HEK293 (cell line): ENCODE measurements around the gene TMEM214.

Source experiments
- CTCF ChIA-PET: fragments of 350-600 bp; formaldehyde crosslinking; extraction: SDS; loops from one replicate; lab custom pipeline; 2021; ENCODE audit warnings: antibody characterized with exemption; lab: Yijun Ruan, JAX
- POLR2A ChIA-PET: fragments of 300-600 bp; formaldehyde crosslinking; extraction: SDS; loops from one replicate; lab custom pipeline; 2020; ENCODE audit warnings: antibody characterized with exemption, inconsistent platforms; lab: Yijun Ruan, JAX
- H3K27ac ChIP-seq: fragments of 200-500 bp; sonication (Bioruptor generic); 2 replicates; pipeline ENCODE4 v1.5.1; 2014; ENCODE audit warnings: low read depth, low read length, control low read depth, inconsistent platforms; ENCODE audit errors: extremely low read depth
- H3K36me3 ChIP-seq, 2 experiments: fragments of 200-500 bp in 1 of 2; sonication (Bioruptor generic) in 1 of 2; 1 replicate in 1 of 2; 2 replicates in 1 of 2; pipeline ENCODE4 v1.5.1; 2014 to 2017; ENCODE audit warnings: inconsistent platforms in 2 of 2, low read length in 2 of 2; ENCODE audit not compliant: control insufficient read depth in 2 of 2, insufficient read depth in 1 of 2
- H3K4me1 ChIP-seq: fragments of 200-500 bp; sonication (Bioruptor generic); 2 replicates; pipeline ENCODE4 v1.5.1; 2014; ENCODE audit warnings: mild to moderate bottlenecking, low read length, inconsistent platforms; ENCODE audit not compliant: control insufficient read depth, insufficient read depth
- H3K4me3 ChIP-seq: 2 replicates; pipeline ENCODE4 v1.5.1; 2011; ENCODE audit warnings: low read depth, mild to moderate bottlenecking, control low read depth, low read length, moderate library complexity
- H3K9me3 ChIP-seq: fragments of 200-500 bp; sonication (Bioruptor generic); 2 replicates; pipeline ENCODE4 v1.5.1; 2014; ENCODE audit warnings: low read depth, low read length, inconsistent platforms; ENCODE audit not compliant: control insufficient read depth, insufficient read depth
- HOXA7 ChIP-seq: sonication (generic); formaldehyde crosslinking; IDR thresholded peaks from 2 replicates; pipeline ENCODE4 v1.8.1; 2022; ENCODE audit warnings: missing genetic modification reagents, borderline replicate concordance
- HOXC10 ChIP-seq: sonication (generic); formaldehyde crosslinking; IDR thresholded peaks from 2 replicates; pipeline ENCODE4 v1.8.1; 2023; ENCODE audit warnings: mild to moderate bottlenecking, missing genetic modification reagents
- IKZF3 ChIP-seq: fragments of 450-650 bp; IDR thresholded peaks from 2 replicates; pipeline ENCODE4 v1.5.0; 2018; ENCODE audit warnings: missing biosample characterization, mild to moderate bottlenecking, missing genetic modification characterization, moderate library complexity
- KLF1 ChIP-seq: fragments of 450-650 bp; formaldehyde crosslinking; IDR thresholded peaks from 2 replicates; pipeline ENCODE4 v1.5.1; 2016; ENCODE audit warnings: missing biosample characterization, missing genetic modification characterization
- KLF7 ChIP-seq: fragments of 450-650 bp; formaldehyde crosslinking; IDR thresholded peaks from 2 replicates; pipeline ENCODE4 v1.5.1; 2016; ENCODE audit warnings: missing biosample characterization, missing genetic modification characterization, borderline replicate concordance
- MEIS1 ChIP-seq: sonication (generic); formaldehyde crosslinking; IDR thresholded peaks from 2 replicates; pipeline ENCODE4 v1.8.1; 2022; ENCODE audit warnings: missing genetic modification reagents, mild to moderate bottlenecking, borderline replicate concordance
- SCRT1 ChIP-seq: fragments of 450-650 bp; formaldehyde crosslinking; IDR thresholded peaks from 2 replicates; pipeline ENCODE4 v1.5.1; 2016; ENCODE audit warnings: missing biosample characterization, missing genetic modification characterization, borderline replicate concordance
- TRIM28 ChIP-seq: IDR thresholded peaks from 2 replicates; pipeline ENCODE4 v1.6.1; 2011; ENCODE audit warnings: low read length, control low read depth, borderline replicate concordance
- ZBTB20 ChIP-seq: fragments of 450-650 bp; formaldehyde crosslinking; IDR thresholded peaks from 2 replicates; pipeline ENCODE4 v1.5.1; 2016; ENCODE audit warnings: missing biosample characterization, missing genetic modification characterization
- ZNF138 ChIP-seq: fragments of 450-650 bp; formaldehyde crosslinking; IDR thresholded peaks from 2 replicates; pipeline ENCODE4 v1.5.1; 2016; ENCODE audit warnings: missing biosample characterization, missing genetic modification characterization, borderline replicate concordance
- ZNF155 ChIP-seq: fragments of 450-650 bp; formaldehyde crosslinking; IDR thresholded peaks from 2 replicates; pipeline ENCODE4 v1.5.1; 2016; ENCODE audit warnings: missing biosample characterization, missing genetic modification characterization
- ZNF16 ChIP-seq: fragments of 450-650 bp; formaldehyde crosslinking; IDR thresholded peaks from 2 replicates; pipeline ENCODE4 v1.5.1; 2016; ENCODE audit warnings: low read depth, missing biosample characterization, missing genetic modification characterization
- ZNF175 ChIP-seq: fragments of 450-650 bp; formaldehyde crosslinking; IDR thresholded peaks from 2 replicates; pipeline ENCODE4 v1.5.1; 2016; ENCODE audit warnings: missing biosample characterization, missing genetic modification characterization
- ZNF221 ChIP-seq: fragments of 450-650 bp; formaldehyde crosslinking; IDR thresholded peaks from 2 replicates; pipeline ENCODE4 v1.5.1; 2017; ENCODE audit warnings: missing biosample characterization, missing genetic modification characterization, borderline replicate concordance
- ZNF223 ChIP-seq: fragments of 450-650 bp; formaldehyde crosslinking; IDR thresholded peaks from 2 replicates; pipeline ENCODE4 v1.5.1; 2016; ENCODE audit warnings: missing biosample characterization, missing genetic modification characterization
- ZNF274 ChIP-seq, 2 experiments: fragments of 200-500 bp in 1 of 2; fragments of 450-650 bp in 1 of 2; sonication (Bioruptor generic) in 1 of 2; formaldehyde crosslinking in 1 of 2; IDR thresholded peaks; 2 replicates each; pipeline versions ENCODE4 v1.5.1 to v1.6.1; 2014 to 2016; ENCODE audit warnings: borderline replicate concordance in 1 of 2, inconsistent platforms in 1 of 2, low read length in 1 of 2, missing biosample characterization in 1 of 2, missing genetic modification characterization in 1 of 2
- ZNF350 ChIP-seq: fragments of 450-650 bp; formaldehyde crosslinking; IDR thresholded peaks from 2 replicates; pipeline ENCODE4 v1.5.0; 2017; ENCODE audit warnings: missing biosample characterization, mild to moderate bottlenecking, missing genetic modification characterization
- ZNF473 ChIP-seq: fragments of 450-650 bp; formaldehyde crosslinking; IDR thresholded peaks from 2 replicates; pipeline ENCODE4 v1.5.1; 2017; ENCODE audit warnings: missing biosample characterization, missing genetic modification characterization
- ZNF555 ChIP-seq: fragments of 450-650 bp; formaldehyde crosslinking; conservative IDR thresholded peaks from 2 replicates; pipeline ENCODE4 v1.5.1; 2017; ENCODE audit warnings: missing biosample characterization, mild to moderate bottlenecking, missing genetic modification characterization, inconsistent platforms
- ZNF585B ChIP-seq: fragments of 450-650 bp; formaldehyde crosslinking; IDR thresholded peaks from 2 replicates; pipeline ENCODE4 v1.5.1; 2016; ENCODE audit warnings: missing biosample characterization, missing genetic modification characterization
- ZNF623 ChIP-seq: fragments of 450-650 bp; formaldehyde crosslinking; IDR thresholded peaks from 2 replicates; pipeline ENCODE4 v1.5.1; 2016; ENCODE audit warnings: missing biosample characterization, missing genetic modification characterization
- ZNF670 ChIP-seq: fragments of 450-650 bp; formaldehyde crosslinking; IDR thresholded peaks from 2 replicates; pipeline ENCODE4 v1.5.1; 2016; ENCODE audit warnings: missing biosample characterization, missing genetic modification characterization, low read depth
- ZNF776 ChIP-seq: fragments of 450-650 bp; formaldehyde crosslinking; IDR thresholded peaks from 2 replicates; pipeline ENCODE4 v1.5.0; 2017; ENCODE audit warnings: missing biosample characterization, missing genetic modification characterization, borderline replicate concordance
- ZNF830 ChIP-seq: fragments of 450-650 bp; IDR thresholded peaks from 2 replicates; pipeline ENCODE4 v1.5.0; 2018; ENCODE audit warnings: missing biosample characterization, missing genetic modification characterization, low read depth, mild to moderate bottlenecking, moderate library complexity
- ZSCAN16 ChIP-seq: fragments of 450-650 bp; formaldehyde crosslinking; IDR thresholded peaks from 2 replicates; pipeline ENCODE4 v1.5.1; 2016; ENCODE audit warnings: missing biosample characterization, missing genetic modification characterization
- TF ChIP-seq, protein P1 (sequence below): fragments of 450-650 bp; formaldehyde crosslinking; IDR thresholded peaks from 2 replicates; pipeline ENCODE4 v1.5.1; 2016; ENCODE audit warnings: missing biosample characterization, missing genetic modification characterization
- TF ChIP-seq, protein P2 (sequence below): fragments of 450-650 bp; formaldehyde crosslinking; IDR thresholded peaks from 2 replicates; pipeline ENCODE4 v1.5.1; 2017; ENCODE audit warnings: missing biosample characterization, missing genetic modification characterization
- TF ChIP-seq, protein P3 (sequence below): fragments of 450-650 bp; formaldehyde crosslinking; IDR thresholded peaks from 2 replicates; pipeline ENCODE4 v1.5.1; 2017; ENCODE audit warnings: missing biosample characterization, mild to moderate bottlenecking, missing genetic modification characterization, moderate library complexity
- TF ChIP-seq, protein P4 (sequence below): fragments of 450-650 bp; formaldehyde crosslinking; IDR thresholded peaks from 2 replicates; pipeline ENCODE4 v1.5.1; 2016; ENCODE audit warnings: missing biosample characterization, missing genetic modification characterization

TMEM214 gene

DNA sequence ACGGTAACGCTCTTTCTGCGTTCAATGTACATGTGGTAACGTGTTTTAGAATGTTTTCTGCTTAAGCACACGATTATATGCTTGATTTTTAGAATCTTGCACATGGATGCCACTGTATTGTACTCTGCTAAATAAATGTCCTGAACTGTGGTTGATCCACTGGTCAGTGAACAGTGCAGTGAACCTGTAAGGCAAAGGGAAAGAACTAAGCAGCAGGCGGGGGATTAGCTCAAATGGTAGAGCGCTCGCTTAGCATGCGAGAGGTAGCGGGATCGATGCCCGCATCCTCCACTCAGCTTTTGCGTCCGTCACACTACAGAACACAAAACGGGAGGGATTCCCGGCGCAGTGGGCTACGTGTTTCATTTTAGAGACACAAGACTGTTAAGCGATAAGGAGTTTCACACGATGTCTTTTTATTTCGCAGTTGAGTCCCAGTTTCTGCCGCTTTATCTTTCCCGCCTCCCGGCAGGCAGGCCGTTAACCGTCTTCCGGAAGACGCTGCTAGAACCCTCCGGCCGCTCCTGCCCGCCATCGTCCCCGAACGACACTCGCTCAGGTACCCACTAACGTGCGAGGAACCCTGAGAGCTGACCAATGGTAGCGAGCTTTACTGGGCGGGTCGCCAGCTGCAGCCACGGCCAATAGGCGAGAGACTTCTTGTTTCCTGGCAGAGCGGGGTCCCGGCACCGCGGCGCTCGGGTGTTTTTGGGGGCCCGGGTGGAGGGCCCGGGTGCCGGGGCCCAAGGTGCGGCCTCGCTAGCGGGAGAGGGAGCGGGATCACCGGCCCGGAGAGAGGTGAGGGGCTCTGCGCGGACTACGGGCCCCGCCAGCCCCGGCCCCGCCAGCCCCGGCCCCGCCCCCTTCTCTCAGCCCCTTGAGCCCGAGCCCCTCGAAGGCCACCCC, 18.5 kb downstream of the TMEM214 start, which contains the start of gene AGBL5:
TSS of gene AGBL5 (plus strand) at position 673 of the 906 bp plus-strand sequence. CDS start 1,291 bp downstream, outside the sequence.
- Histone ChIP-seq H3K36me3 (peaks cover 10 to 36% of the 10 kb centered on the region in 2 experiments), H3K4me1 (peaks cover 4% of the 10 kb centered on the region), H3K4me3 (peak within 1 kb of the TSS; percentile 82), H3K27ac (peak within 1 kb of the TSS; percentile 73), H3K9me3 (no peaks in the 10 kb centered on the region)
- POLR2A ChIA-PET = interaction anchor here (0.6 to 3.7 kb wide), 29 partner anchors 8 to 578 kb away, joined by 3 to 61 read pairs (median 4); partner anchors contain the start of genes ATRAID, CCDC121, GPN1 and GTF3C2
- CTCF ChIA-PET = interaction anchor here (0.5 to 2.0 kb wide), 9 partner anchors 17 to 252 kb away, joined by 3 to 7 read pairs (median 3); no protein-coding TSS in a partner anchor
- no peak for TF ChIP-seq ZNF221
- TF ChIP-seq ZSCAN16 (tag by site-specific recombination) = no peak
- no peak for TF ChIP-seq ZNF670 (tag by site-specific recombination)
- TF ChIP-seq KLF1 = no peak
- TF ChIP-seq, protein P1, sequence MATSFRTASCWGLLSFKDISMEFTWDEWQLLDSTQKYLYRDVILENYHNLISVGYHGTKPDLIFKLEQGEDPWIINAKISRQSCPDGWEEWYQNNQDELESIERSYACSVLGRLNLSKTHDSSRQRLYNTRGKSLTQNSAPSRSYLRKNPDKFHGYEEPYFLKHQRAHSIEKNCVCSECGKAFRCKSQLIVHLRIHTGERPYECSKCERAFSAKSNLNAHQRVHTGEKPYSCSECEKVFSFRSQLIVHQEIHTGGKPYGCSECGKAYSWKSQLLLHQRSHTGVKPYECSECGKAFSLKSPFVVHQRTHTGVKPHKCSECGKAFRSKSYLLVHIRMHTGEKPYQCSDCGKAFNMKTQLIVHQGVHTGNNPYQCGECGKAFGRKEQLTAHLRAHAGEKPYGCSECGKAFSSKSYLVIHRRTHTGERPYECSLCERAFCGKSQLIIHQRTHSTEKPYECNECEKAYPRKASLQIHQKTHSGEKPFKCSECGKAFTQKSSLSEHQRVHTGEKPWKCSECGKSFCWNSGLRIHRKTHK (tag by site-specific recombination) = no peak
- no peak for TF ChIP-seq ZNF776 (tag by site-specific recombination)
- no peak for TF ChIP-seq ZNF138
- no peak for TF ChIP-seq ZNF473
- TF ChIP-seq ZNF274 (IDR thresholded peaks at IDR 0.05; ENCODE audit: low read length) = no peak
- no peak for TF ChIP-seq ZNF274 (tag by site-specific recombination; IDR thresholded peaks at IDR 0.05; ENCODE audit: borderline replicate concordance)
- no peak for TF ChIP-seq ZNF223 (tag by site-specific recombination)
- no peak for TF ChIP-seq ZNF350 (tag by site-specific recombination)
- TF ChIP-seq, protein P2, sequence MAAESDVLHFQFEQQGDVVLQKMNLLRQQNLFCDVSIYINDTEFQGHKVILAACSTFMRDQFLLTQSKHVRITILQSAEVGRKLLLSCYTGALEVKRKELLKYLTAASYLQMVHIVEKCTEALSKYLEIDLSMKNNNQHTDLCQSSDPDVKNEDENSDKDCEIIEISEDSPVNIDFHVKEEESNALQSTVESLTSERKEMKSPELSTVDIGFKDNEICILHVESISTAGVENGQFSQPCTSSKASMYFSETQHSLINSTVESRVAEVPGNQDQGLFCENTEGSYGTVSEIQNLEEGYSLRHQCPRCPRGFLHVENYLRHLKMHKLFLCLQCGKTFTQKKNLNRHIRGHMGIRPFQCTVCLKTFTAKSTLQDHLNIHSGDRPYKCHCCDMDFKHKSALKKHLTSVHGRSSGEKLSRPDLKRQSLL = peak; percentile 41
- TF ChIP-seq ZNF16 (tag by site-specific recombination) = no peak
- peak; percentile 69; the same call in 1 of the 2 replicates for TF ChIP-seq ZBTB20 (tag by site-specific recombination)
- no peak for TF ChIP-seq ZNF175 (tag by site-specific recombination)
- TF ChIP-seq TRIM28 = peak; percentile 96
- no peak for TF ChIP-seq KLF7
- no peak for TF ChIP-seq SCRT1
- TF ChIP-seq HOXC10 (CRISPR knock-in tag) = no peak
- TF ChIP-seq HOXA7 = peak; percentile 17; the same call in 1 of the 2 replicates
- no peak for TF ChIP-seq ZNF623 (tag by site-specific recombination)
- TF ChIP-seq ZNF555 (tag by site-specific recombination) = no peak
- TF ChIP-seq, protein P3, sequence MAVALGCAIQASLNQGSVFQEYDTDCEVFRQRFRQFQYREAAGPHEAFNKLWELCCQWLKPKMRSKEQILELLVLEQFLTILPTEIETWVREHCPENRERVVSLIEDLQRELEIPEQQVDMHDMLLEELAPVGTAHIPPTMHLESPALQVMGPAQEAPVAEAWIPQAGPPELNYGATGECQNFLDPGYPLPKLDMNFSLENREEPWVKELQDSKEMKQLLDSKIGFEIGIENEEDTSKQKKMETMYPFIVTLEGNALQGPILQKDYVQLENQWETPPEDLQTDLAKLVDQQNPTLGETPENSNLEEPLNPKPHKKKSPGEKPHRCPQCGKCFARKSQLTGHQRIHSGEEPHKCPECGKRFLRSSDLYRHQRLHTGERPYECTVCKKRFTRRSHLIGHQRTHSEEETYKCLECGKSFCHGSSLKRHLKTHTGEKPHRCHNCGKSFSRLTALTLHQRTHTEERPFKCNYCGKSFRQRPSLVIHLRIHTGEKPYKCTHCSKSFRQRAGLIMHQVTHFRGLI (tag by site-specific recombination) = peak; percentile 24; the same call in 1 of the 2 replicates
- no peak for TF ChIP-seq IKZF3 (tag by site-specific recombination)
- TF ChIP-seq, protein P4, sequence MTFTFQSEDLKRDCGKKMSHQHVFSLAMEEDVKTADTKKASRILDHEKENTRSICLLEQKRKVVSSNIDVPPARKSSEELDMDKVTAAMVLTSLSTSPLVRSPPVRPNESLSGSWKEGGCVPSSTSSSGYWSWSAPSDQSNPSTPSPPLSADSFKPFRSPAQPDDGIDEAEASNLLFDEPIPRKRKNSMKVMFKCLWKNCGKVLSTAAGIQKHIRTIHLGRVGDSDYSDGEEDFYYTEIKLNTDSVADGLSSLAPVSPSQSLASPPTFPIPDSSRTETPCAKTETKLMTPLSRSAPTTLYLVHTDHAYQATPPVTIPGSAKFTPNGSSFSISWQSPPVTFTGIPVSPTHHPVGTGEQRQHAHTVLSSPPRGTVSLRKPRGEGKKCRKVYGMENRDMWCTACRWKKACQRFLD (tag by site-specific recombination) = no peak
- 0 out of 2 replicates have a peak, but pooled peaks have one; percentile 13 for TF ChIP-seq ZNF585B (tag by site-specific recombination)
- no peak for TF ChIP-seq MEIS1 (CRISPR knock-in tag)
- TF ChIP-seq ZNF155 (tag by site-specific recombination) = no peak
- TF ChIP-seq ZNF830 (tag by site-specific recombination) = no peak
